ENCODE measurements around the gene DUSP2.

Gene DUSP2

DNA sequence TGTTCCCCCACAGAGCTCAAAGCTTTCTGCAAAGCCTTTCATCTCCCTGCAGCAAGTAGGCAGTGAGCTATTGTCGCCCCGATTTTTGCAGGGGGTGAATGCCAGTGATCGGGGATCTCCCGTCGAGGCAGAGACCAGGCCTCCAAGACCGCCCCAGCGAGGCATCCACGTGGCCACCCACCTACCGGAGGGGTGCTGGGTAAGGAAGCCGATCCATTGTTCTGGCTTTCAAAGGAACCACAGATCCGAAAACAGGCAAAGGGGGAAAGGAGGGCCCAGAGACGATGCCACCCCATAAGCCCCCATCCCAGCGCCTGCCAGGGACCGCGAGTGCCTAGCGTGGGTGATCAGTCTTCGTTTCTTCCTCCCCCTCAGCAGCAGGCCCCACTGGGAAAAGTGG, 31.3 kb downstream of the DUSP2 start:
- DNase-seq (ENCODE audit: low spot score): no peak

DNA sequence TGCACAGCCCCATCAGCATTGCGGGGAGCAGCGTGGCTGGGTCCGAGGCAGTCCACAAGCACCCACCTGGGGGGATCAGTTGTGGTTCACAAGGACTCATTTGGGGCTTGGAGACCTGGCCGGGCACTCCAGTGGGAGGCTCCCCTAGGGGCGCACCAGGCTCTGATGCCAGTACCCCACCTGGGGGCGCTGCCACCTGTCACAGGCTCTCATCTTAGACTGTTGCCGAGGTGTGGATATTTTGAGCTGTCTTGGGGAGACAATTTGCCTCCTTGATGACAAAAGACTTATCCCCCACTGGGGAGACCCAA, 31.9 kb downstream of the DUSP2 start:
- no peak for DNase-seq (ENCODE audit: low spot score)

DNA sequence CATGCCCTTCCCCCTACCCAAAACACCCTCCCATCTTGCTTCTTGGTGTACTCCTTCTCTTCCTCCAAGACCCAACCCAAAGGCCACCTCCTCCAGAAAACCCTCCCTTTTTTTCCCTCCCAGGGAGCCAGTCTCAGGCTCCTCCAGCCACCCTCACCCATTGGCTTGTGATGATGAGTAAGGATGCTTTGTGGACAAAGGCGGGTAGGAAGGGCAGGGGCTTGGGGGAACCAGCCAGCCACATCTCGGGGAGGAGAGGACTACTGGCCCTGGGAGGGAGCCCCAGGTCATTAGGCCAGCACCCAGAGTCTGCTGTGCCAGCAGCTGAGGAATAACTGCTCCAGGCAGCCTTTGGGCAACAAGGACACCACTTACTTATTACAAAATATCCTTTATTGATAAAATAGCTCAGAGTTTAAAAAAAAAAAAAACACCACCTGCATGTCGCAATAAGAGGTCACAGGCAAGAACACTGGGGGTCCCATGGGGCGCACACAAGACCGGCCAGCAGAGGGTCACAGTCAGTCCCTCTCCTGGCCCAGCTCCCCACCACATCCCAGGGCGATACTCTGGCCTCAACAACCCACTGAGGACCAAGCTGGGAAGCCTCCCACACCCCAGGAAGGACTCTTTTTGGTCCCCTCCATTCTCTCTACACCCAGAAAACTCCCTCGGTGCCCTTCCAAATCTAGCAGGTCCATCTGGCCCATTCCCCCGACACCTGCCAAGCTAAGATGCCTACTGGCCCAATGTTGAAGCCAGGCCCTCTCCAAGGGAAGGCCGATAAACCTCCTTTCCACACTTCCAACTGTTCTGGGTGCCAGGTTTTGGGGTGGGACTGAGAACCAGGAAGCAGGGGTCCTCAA, 32.5 kb downstream of the DUSP2 start:
- DNase-seq (ENCODE audit: low spot score): no peak

DNA sequence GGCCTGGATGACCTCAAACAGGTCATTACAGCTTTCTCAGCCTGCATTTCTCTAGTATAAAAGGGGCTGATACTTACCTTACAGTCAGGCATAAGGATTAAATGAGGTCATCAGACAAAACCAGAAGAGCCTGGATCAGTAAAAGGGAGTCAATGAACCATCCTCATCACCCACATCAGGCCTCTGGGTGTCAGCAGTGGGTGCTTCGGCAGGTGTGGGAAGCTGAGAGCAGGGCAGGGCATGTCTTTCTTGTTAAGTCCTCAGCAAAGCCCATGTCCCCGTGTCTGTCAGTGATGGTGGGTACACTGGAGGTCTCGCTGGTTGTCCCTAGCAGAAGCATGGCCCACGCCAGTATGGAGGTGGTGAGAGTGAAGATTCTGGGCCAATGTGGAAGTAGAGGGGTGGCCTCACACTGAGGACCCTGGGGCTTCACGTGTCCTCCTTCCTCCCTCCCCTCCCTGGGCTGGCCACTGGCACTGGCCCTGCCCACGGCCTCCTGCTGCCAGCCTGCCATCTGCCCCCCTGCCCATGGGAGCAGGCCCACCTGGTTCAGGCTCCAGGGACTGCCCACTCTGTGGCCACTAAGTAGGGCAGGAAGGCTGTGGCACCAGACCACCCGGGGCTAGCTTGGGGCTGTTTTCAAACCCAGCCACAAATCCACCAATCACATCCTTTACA, 33.3 kb downstream of the DUSP2 start:
- peak; percentile 14 for DNase-seq (ENCODE audit: low spot score)

DNA sequence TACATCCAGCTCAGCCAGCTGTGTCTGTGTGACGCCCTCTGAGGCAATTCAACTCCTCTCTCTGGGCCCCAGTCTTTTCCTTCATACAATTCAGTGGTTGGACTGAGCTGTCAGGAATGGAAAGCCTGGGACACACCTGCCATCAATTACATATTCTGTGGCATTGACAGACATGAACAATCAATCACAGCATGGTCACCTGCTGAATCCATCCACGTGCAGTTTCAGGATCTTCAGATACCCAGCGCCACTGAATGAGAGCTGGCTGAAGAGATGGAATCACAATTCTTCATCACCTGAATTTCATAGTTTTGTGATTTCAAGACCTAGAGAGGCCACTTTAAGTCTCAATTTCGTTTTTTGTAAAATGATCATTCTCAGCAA, 34.0 kb downstream of the DUSP2 start:
- DNase-seq (ENCODE audit: low spot score): no peak

DNA sequence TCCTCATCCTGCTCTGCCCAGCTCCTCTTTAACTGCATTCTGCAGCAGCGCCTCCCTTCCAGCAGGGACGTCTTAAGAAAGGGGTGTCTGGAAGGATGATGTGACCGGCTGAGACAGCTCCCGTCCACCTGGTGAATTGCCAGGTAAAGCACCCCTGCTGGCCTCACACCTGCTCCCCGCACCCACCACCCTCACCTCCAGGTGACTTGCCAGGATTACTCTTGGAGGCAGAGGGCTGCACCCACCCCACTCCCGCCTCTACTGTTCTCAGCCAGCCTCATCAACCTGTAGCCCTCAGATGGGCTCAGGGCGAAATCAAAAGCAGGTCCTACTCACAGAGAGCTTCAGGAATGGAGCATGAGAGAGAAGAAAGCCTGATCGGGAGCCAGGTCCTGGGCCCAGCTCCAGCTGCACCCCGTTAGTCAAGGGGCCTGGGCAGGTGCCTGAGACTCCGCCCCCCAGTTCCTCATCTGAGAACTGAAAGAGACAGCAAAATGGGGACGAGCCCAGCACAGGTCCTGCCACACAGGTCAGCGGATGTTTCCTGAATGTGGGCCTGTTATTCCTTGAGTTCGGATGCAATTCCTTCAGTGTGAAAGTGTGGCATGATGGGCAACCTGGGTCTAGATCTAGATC, 34.5 kb downstream of the DUSP2 start:
- no peak for DNase-seq (ENCODE audit: low spot score)

DNA sequence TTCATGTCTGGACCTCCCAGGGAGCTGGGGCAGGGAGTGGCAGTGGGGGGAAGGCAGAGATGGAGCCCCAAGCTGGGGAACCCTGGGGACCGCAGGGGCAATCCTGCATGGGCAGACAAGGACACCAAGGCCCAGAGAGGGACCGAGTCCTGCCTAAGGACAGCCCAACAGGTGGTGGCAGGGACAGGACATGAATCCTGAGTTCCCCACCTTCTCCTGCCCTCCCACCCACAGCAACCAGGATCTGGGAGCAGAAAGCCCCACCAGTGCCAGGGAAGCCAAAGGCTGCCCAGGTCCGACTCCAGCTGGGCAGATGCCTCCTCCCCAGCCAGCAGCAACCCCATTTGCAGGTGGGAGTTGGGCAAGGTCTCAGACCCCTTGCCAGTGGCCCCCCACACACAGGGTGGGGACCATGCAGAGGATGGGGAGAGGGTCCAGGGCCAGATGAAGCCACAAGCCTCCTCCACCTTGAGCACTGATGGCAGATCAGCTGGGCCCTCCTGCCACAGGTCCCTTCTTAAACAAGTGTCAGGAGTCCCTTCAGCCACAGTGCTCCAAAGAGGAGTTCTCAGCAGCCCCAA, 35.2 kb downstream of the DUSP2 start:
- DNase-seq (ENCODE audit: low spot score): no peak

DNA sequence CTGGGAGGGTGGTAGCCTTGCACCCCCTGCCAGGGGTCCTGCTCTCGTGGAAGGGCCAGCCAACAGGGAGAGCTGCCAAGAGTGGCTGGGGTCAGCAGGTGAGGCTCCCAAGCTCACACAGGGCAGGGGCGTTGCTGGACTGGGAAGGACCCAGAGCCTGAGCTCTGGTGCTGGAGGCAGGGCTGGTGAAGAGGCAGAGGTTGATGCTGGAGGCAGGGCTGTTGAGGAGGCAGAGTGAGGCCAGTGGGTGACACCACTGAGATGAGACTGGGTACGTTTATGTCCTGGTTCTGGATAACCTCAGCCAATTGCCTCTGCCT, 35.9 kb downstream of the DUSP2 start:
- no peak for DNase-seq (ENCODE audit: low spot score)

DNA sequence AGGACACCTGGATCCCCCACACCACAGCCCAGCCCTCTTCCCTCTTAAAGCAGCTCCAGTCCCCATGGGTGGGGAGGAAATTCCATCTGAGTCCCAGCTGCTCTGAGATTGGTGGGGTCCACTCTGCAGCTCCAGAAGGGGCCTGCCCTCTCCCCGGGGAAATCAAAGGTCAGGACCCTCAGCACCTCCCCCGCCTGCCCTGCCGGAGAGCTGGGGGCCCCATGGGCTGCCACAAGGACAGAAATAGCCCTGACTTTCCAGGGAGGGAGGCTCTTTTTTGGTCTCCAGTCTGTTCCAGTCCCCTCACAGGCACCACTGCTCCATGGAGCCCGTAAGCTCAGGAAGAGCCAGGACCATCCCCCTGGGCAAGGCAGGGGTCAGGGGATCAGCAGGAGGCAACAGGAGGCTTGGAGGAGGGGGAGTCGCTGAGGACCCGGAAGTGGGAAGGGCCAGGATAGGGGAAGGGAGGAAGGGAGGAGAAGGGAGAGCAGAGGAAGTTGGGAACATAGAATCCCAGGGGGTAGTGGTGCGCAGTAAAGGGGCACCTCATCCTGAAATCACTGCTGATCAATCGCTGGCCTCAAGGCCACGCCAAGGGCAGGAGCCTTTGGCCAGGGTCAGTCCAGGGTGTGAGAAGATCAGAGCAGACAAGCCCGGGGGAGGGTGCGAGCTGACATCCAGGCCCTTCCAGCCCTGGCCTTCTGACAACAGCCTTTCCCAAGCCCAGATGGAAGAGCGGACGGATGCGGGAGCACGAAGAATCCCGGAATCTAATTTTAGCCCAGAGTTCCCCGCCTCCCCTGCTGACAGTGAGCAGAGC, 36.5 kb downstream of the DUSP2 start:
- DNase-seq (ENCODE audit: low spot score): no peak

DNA sequence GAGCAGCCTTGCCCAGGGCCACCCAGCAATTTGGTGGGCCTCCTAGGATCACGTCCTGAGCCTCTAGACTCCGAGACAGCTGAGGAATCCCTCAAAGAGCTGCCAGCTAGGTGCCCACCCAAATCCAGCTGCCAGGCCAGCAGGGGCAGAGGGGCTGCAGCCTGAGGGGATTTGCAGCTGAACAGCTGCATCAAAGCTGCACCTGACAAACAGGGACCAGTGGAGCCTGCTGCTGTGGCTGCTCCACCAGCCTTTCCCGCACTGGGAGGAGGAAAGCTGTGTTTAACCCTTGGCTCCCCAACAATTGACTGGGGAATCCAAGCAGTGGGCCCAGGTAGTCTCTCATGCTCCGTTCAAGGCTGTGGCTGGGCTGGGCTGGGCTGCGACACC, 37.1 kb downstream of the DUSP2 start:
- DNase-seq (ENCODE audit: low spot score): no peak

DNA sequence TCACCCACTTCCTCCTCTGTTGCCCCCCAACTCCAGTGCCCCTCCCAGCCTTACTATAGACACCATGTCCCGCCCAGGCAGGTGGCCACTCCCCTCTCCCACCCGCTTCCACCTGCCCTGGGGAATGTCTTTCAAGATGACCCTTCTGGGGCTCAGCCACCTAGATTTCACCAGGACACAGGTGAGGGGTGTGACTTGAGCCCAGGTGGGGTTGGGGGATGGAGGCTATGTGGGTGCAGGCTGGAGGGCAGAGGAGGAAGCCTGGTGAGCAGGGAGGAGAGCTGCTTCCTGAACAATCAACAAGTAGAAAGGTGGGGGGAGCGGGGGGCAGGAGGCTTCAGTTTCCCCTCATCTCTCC, 37.6 kb downstream of the DUSP2 start:
- no peak for DNase-seq (ENCODE audit: low spot score)

DNA sequence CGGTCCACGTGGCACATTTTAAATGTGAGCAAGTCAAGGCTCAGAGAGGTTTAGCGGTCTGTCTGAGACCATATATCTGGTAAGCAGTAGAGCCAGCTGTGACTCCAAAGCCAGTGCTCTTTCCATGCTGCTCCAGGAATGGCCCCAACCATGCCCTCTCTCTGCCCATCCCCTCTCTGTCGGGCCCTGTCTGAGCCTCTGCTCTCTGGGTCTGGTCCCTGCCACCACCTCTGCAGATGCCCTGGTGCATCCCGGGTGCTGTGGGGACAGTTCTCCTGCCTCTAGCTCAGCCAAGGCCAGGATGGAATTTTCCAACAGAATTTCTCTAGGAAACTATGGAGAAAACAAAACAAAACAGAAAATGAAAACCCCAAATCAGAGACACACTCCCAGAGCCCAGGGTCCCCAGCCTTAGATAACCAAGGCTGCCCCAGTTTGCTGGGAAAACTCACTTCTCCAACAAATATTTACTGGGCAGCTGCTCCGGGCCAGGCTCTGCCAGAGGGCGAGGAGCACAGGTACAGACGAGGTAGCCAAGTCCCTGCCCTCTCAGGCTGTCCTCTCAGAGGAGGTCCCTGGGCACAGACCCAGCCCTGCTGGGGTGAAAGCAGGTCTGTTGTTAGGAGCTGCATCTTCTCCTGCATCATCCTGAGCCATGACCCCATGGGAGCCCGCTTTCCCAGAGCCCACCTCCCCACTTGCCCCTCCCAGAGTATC, 38.1 kb downstream of the DUSP2 start:
- no peak for DNase-seq (ENCODE audit: low spot score)

DNA sequence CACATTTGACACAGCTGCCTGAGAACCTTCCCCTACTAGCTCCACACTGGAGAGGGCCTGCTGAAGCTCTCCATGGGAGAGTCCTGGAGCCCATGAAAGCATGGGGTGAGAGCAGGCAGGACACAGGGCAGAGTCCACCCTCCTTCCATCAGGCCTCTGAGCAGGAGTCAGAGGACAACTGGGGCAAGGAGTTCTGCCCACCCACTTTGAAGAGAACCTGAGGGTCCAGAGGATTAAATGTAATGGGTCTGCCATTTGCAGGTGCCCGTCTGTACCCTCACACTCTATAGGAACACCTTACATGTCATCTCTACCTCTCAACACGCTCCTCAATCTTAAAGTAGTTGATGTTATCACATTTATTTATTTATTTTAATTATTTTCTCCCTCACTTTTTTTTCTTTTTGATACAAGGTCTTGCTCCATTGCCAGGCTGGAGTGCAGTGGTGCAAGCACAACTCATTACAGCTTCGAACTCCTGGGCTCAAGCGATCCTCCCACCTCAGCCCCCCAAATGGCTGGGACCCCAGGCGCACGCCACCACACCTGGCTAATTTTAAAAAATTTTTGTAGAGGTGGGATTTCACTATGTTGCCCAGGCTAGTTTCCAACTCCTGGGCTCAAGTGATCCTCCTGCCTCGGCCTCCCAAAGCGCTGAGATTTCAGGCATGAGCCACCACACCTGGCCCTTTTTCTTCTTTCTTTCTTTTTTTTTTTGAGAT, 39.1 kb downstream of the DUSP2 start:
- no peak for DNase-seq (ENCODE audit: low spot score)

DNA sequence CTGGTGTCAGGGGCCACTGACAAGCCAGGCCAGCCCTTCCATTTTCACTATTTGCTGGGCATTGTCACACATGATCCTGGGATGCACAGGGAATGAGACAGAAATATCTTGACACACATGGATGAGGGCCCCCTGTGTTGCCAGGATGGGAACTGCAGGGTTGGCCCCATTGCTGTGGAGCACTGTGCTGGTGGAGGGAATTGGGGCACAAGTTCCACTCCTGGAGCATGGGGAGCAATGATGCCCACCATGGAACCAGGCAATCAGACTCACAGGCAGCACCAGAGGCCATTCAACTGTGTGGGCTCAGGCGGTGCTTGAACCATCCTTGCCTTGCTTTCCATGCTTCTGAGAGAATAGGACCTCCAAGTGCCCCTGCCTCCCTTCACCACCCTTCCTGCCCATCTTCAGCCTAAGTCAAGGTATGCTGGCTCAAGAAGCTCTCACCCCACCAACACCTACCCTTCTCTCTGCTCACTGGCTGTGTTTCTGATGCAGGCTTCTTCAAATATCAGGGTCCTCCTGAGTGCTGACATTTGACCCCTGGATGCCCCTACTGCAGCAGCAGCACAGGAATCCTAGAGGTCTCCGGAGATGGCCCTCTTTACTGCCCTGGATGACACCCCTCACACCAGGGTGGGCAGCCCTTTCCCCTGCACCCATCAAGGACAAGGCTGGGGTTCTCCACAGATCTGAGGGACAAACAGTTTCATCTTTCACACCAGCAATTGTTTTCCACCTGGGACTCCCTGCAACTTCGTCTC, 39.9 kb downstream of the DUSP2 start:
- no peak for DNase-seq (ENCODE audit: low spot score)

DNA sequence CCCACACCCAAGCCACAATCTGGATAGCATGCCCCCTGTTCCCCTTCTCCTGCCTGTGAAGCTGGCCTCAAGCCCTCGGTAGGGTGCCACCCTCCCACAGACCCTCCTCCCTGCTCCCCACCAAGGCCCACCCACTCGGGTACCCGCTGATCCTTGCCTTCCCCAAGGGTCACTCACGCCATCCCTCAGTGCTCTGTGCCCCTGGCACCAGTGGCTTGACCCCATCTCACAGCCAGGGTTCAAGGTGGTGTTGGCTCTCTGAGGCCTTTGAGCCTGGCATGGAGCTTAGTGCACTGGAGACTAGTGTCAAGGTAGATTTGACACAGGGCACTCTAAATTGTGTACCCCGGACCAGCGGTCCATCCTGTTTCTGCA, 40.8 kb downstream of the DUSP2 start:
- no peak for DNase-seq (ENCODE audit: low spot score)

DNA sequence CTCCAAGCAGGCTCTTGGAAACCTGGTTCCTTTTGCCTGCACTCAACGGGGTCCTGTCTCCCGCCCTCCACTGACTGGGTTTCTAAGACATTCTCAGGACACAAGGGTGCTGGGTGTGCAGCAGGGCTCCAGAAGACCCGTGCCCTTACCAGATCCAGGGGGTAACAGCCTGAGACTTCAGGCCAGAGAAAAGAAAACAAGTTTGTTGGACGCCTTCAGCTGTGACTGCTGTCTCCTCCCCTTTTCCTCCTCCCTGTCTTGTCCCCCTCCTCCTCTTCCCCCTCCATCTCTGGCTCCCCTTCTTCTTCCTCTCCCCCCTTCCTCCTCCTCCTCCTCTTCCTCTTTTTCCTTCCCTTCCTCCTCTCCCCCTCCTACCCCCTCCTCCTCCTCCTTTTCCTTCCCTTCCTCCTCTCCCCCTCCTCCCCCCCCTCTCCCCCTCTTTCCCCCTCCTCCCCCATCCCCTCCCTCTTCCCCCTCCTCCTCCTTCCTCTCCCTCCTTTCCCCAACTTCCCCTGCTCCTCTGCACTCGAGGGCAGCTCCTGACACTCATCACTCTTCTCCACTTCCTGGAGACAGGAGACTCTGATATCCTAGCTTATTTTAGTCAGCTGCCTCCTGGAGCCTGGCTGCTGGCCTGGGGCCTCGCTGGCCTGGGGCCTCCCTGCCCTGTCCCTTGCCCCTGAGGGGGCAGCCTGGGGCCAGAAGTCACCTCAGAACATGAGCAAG, 41.3 kb downstream of the DUSP2 start:
- DNase-seq (ENCODE audit: low spot score): peak; percentile 37

DNA sequence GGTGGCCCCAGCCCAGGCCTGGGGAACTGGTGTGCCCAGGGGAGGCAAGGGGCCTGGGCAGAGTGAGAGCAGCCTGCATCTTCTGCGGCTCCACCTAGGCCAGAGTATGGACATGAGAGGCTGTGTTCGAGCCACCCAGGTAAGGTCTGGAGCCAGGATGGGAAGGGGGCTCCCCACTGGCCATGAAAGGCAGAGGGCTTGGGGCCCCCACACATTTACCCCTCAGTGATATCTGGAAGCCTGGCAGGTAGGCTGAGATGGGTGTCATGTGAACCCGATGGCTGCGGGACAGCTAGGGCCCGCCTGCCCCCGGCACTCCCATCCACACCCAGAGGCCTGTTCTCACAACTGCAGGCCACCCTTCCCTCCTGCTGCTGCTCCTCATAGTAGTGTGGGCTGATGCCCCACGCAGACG, 42.0 kb downstream of the DUSP2 start:
- DNase-seq (ENCODE audit: low spot score): no peak

DNA sequence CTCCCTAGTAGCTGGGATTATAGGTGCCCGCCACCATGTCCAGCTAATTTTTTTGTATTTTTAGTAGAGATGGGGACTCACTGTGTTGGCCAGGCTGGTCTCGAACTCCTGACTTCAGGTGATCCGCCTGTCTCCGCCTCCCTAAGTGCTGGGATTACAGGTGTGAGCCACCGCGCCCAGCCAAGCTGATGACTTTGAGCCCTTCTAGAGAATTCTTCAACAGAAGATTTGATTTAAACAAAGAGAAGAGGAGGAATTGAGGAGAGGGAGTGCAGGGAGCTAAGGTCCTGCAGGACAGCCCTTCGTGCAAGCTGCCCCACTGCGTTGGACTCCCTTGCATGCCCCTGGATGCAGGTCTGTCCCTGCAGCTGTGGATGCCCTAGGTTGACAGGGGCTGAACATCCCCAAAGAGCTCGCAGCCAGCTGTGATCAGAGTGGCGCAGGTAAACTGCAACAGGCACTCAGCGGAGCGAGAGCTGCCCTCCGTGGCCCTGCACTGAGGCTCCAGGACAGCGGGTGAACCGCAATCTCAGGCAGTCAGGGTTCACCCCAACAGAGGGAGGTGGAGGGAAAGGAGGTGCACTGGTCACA, 42.5 kb downstream of the DUSP2 start:
- no peak for DNase-seq (ENCODE audit: low spot score)

DNA sequence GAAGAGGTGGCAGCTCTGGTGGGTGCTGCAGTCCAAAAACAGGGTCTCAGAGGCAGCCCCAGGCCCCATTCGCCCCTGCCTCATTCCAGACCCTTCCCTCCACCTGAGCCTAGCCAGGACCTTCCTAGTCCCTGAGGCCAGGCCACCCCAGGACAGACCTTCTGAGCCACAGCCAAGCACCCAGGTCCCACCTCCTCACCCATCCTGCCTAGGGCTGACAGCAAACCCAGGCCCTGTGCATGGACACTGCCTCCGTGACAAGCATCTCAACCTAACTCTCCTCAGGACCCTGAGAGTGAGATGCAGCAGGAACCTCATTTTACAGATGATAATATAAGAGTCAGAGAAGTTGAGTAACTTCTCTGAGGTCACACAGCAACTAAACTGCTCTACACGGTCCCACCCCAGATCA, 44.3 kb downstream of the DUSP2 start:
- no peak for DNase-seq (ENCODE audit: low spot score)

Measured in kidney tubule cell (primary cell).